GM20000 (cell line): Measurements from ENCODE around the gene ZNF609.
"Not testable (repeated sequence)": the region's sequence is repeated elsewhere in the genome, so short reads cannot be mapped to it uniquely, and the experiment has no call there.

ENCODE experiments used
- DNase-seq: peaks from one replicate; pipeline ENCODE4 v3.0.0; 2012; ENCODE audit warnings: low spot score
- CTCF ChIP-seq: IDR thresholded peaks from 2 replicates; pipeline ENCODE4 v1.5.1; 2012; ENCODE audit warnings: mild to moderate bottlenecking, control low read depth; ENCODE audit errors: extremely low read depth, missing control alignments

The ZNF609 gene

GRCh38 chr15:64622410-64623260, 162.3 kb downstream of the ZNF609 start:
- DNase-seq, result peak; percentile 59
- TF ChIP-seq CTCF, result no peak

GRCh38 chr15:64623347-64623996, 163.1 kb downstream of the ZNF609 start:
- TF ChIP-seq CTCF, result no peak
- no peak for DNase-seq

GRCh38 chr15:64624242-64624641, 163.9 kb downstream of the ZNF609 start:
- no peak for TF ChIP-seq CTCF
- DNase-seq, result no peak

GRCh38 chr15:64629063-64629462, 168.7 kb downstream of the ZNF609 start:
- DNase-seq, result no peak
- TF ChIP-seq CTCF, result no peak

- DNase-seq, result no peak
- no peak for TF ChIP-seq CTCF
Observed at GRCh38 chr15:64630396-64631107, 170.2 kb downstream of the ZNF609 start.

- DNase-seq, result not testable (repeated sequence)
Observed at GRCh38 chr15:64632639-64633038, 172.3 kb downstream of the ZNF609 start.

GRCh38 chr15:64633332-64633731, 173.0 kb downstream of the ZNF609 start:
- DNase-seq, result no peak
- no peak for TF ChIP-seq CTCF
